HEK293 (cell line): ENCODE results near the gene PTPRF.

Source experiments
- TRIM28 ChIP-seq: IDR thresholded peaks from 2 replicates; pipeline ENCODE4 v1.6.1; 2011; ENCODE audit warnings: low read length, control low read depth, borderline replicate concordance
- ZNF140 ChIP-seq: fragments of 450-650 bp; formaldehyde crosslinking; IDR thresholded peaks from 2 replicates; pipeline ENCODE4 v1.5.1; 2016; ENCODE audit warnings: missing biosample characterization, missing genetic modification characterization
- ZNF202 ChIP-seq: fragments of 450-650 bp; formaldehyde crosslinking; IDR thresholded peaks from 2 replicates; pipeline ENCODE4 v1.5.1; 2016; ENCODE audit warnings: missing biosample characterization, missing genetic modification characterization, borderline replicate concordance
- ZNF223 ChIP-seq: fragments of 450-650 bp; formaldehyde crosslinking; IDR thresholded peaks from 2 replicates; pipeline ENCODE4 v1.5.1; 2016; ENCODE audit warnings: missing biosample characterization, missing genetic modification characterization
- ZNF292 ChIP-seq: fragments of 450-650 bp; formaldehyde crosslinking; IDR thresholded peaks from 2 replicates; pipeline ENCODE4 v1.5.1; 2016; ENCODE audit warnings: low read depth, missing biosample characterization, missing genetic modification characterization, borderline replicate concordance
- ZNF302 ChIP-seq: fragments of 450-650 bp; formaldehyde crosslinking; IDR thresholded peaks from 2 replicates; pipeline ENCODE4 v1.5.1; 2016; ENCODE audit warnings: missing biosample characterization, missing genetic modification characterization, low read depth
- ZNF335 ChIP-seq: fragments of 450-650 bp; formaldehyde crosslinking; conservative IDR thresholded peaks from 2 replicates; pipeline ENCODE4 v1.5.1; 2016; ENCODE audit warnings: missing biosample characterization, missing genetic modification characterization
- ZNF747 ChIP-seq: fragments of 450-650 bp; formaldehyde crosslinking; IDR thresholded peaks from 2 replicates; pipeline ENCODE4 v1.5.1; 2016; ENCODE audit warnings: missing biosample characterization, missing genetic modification characterization
- ZSCAN23 ChIP-seq: fragments of 450-650 bp; formaldehyde crosslinking; IDR thresholded peaks from 2 replicates; pipeline ENCODE4 v1.5.1; 2016; ENCODE audit warnings: missing biosample characterization, missing genetic modification characterization
- TF ChIP-seq, protein P1 (sequence below): fragments of 450-650 bp; formaldehyde crosslinking; IDR thresholded peaks from 2 replicates; pipeline ENCODE4 v1.5.1; 2016; ENCODE audit warnings: missing biosample characterization, missing genetic modification characterization
- TF ChIP-seq, protein P2 (sequence below): fragments of 450-650 bp; formaldehyde crosslinking; IDR thresholded peaks from 2 replicates; pipeline ENCODE4 v1.5.1; 2017; ENCODE audit warnings: missing biosample characterization, missing genetic modification characterization
- TF ChIP-seq, protein P3 (sequence below): fragments of 450-650 bp; formaldehyde crosslinking; IDR thresholded peaks from 2 replicates; pipeline ENCODE4 v1.5.1; 2016; ENCODE audit warnings: missing biosample characterization, missing genetic modification characterization

DNA sequence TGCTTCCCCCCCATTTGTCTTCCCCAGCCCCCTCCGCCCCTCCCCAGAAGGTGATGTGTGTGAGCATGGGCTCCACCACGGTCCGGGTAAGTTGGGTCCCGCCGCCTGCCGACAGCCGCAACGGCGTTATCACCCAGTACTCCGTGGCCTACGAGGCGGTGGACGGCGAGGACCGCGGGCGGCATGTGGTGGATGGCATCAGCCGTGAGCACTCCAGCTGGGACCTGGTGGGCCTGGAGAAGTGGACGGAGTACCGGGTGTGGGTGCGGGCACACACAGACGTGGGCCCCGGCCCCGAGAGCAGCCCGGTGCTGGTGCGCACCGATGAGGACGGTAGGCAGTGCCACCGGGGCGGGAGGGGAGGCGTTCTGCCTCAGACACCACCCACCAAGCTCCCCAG is 67.0 kb downstream of the PTPRF start:
- no peak for TF ChIP-seq ZNF140 (tag by site-specific recombination)
- TF ChIP-seq, protein P1, sequence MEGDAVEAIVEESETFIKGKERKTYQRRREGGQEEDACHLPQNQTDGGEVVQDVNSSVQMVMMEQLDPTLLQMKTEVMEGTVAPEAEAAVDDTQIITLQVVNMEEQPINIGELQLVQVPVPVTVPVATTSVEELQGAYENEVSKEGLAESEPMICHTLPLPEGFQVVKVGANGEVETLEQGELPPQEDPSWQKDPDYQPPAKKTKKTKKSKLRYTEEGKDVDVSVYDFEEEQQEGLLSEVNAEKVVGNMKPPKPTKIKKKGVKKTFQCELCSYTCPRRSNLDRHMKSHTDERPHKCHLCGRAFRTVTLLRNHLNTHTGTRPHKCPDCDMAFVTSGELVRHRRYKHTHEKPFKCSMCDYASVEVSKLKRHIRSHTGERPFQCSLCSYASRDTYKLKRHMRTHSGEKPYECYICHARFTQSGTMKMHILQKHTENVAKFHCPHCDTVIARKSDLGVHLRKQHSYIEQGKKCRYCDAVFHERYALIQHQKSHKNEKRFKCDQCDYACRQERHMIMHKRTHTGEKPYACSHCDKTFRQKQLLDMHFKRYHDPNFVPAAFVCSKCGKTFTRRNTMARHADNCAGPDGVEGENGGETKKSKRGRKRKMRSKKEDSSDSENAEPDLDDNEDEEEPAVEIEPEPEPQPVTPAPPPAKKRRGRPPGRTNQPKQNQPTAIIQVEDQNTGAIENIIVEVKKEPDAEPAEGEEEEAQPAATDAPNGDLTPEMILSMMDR (tag by site-specific recombination) = no peak
- TF ChIP-seq ZNF223 (tag by site-specific recombination) = no peak
- no peak for TF ChIP-seq ZSCAN23 (tag by site-specific recombination)
- no peak for TF ChIP-seq ZNF335 (tag by site-specific recombination)
- TF ChIP-seq, protein P2, sequence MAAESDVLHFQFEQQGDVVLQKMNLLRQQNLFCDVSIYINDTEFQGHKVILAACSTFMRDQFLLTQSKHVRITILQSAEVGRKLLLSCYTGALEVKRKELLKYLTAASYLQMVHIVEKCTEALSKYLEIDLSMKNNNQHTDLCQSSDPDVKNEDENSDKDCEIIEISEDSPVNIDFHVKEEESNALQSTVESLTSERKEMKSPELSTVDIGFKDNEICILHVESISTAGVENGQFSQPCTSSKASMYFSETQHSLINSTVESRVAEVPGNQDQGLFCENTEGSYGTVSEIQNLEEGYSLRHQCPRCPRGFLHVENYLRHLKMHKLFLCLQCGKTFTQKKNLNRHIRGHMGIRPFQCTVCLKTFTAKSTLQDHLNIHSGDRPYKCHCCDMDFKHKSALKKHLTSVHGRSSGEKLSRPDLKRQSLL (tag by site-specific recombination) = no peak
- TF ChIP-seq ZNF302 (tag by site-specific recombination) = no peak
- no peak for TF ChIP-seq ZNF292 (tag by site-specific recombination)
- TF ChIP-seq, protein P3, sequence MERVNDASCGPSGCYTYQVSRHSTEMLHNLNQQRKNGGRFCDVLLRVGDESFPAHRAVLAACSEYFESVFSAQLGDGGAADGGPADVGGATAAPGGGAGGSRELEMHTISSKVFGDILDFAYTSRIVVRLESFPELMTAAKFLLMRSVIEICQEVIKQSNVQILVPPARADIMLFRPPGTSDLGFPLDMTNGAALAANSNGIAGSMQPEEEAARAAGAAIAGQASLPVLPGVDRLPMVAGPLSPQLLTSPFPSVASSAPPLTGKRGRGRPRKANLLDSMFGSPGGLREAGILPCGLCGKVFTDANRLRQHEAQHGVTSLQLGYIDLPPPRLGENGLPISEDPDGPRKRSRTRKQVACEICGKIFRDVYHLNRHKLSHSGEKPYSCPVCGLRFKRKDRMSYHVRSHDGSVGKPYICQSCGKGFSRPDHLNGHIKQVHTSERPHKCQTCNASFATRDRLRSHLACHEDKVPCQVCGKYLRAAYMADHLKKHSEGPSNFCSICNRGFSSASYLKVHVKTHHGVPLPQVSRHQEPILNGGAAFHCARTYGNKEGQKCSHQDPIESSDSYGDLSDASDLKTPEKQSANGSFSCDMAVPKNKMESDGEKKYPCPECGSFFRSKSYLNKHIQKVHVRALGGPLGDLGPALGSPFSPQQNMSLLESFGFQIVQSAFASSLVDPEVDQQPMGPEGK (tag by site-specific recombination) = no peak
- no peak for TF ChIP-seq TRIM28
- TF ChIP-seq ZNF747 (tag by site-specific recombination) = no peak
- TF ChIP-seq ZNF202 (tag by site-specific recombination) = no peak
